ENCODE data around the gene LIPC. TPM values are rescaled to one million over a fixed set of nuclear protein-coding genes. Genes with fewer than 3 reads are reported as not detected.

LIPC gene
- total and polyA plus RNA-seq, 10 of the 15 experiments (the other 5 are each of a cell fraction or from before 2014, with no cell fraction given) = 0.06 to 0.31 (median 0.16) TPM; not detected in 1

GRCh38 chr15:58515807-58516206, 84.0 kb downstream of the LIPC start (continued):
- TF ChIP-seq BCLAF1 (IDR thresholded peaks at IDR 0.05) = no peak
- no peak for TF ChIP-seq NR2C1 (IDR thresholded peaks at IDR 0.05)
- no peak for TF ChIP-seq FOXM1 (IDR thresholded peaks at IDR 0.05; ENCODE audit: low read depth, low read length)
- TF ChIP-seq PKNOX1 (IDR thresholded peaks at IDR 0.05) = 0 out of 2 replicates have a peak, but pooled peaks have one; percentile 26
- no peak for TF ChIP-seq ZBTB40 (IDR thresholded peaks at IDR 0.05; ENCODE audit: borderline replicate concordance)
- no peak for TF ChIP-seq ETV6 (conservative IDR thresholded peaks at IDR 0.05 in 1 of 2, IDR thresholded peaks at IDR 0.05 in 1 of 2; ENCODE audit: borderline replicate concordance in 1 of 2, low read depth in 1 of 2)
- TF ChIP-seq ZNF207 (IDR thresholded peaks at IDR 0.05; ENCODE audit: borderline replicate concordance) = no peak
- no peak for TF ChIP-seq ZBTB4 (CRISPR knock-in tag; IDR thresholded peaks at IDR 0.05)
- TF ChIP-seq NBN (IDR thresholded peaks at IDR 0.05) = no peak
- TF ChIP-seq E2F4 (IDR thresholded peaks at IDR 0.05; ENCODE audit: low read depth, low read length) = no peak
- TF ChIP-seq BACH1 (IDR thresholded peaks at IDR 0.05; ENCODE audit: borderline replicate concordance) = no peak

Data from GM12878 (cell line).